GM18873 (cell line): ENCODE measurements around the gene SDF2L1.
A peak's percentile ranks its signal among the peaks of the same experiment; 100 is the strongest.

Source experiments
- ATAC-seq: cut with Tn5 transposase; IDR thresholded peaks from one replicate; pipeline ENCODE4 v1.9.1; 2021; ENCODE audit warnings: mild to moderate bottlenecking, moderate library complexity, moderate number of reproducible peaks; ENCODE audit not compliant: unreplicated experiment, low FRiP score

Gene SDF2L1

GRCh38 chr22:21621025-21621424 is 21.1 kb upstream of the SDF2L1 start:
- ATAC-seq = no peak

GRCh38 chr22:21622011-21622918 is 19.8 kb upstream of the SDF2L1 start:
- ATAC-seq = no peak

DNA sequence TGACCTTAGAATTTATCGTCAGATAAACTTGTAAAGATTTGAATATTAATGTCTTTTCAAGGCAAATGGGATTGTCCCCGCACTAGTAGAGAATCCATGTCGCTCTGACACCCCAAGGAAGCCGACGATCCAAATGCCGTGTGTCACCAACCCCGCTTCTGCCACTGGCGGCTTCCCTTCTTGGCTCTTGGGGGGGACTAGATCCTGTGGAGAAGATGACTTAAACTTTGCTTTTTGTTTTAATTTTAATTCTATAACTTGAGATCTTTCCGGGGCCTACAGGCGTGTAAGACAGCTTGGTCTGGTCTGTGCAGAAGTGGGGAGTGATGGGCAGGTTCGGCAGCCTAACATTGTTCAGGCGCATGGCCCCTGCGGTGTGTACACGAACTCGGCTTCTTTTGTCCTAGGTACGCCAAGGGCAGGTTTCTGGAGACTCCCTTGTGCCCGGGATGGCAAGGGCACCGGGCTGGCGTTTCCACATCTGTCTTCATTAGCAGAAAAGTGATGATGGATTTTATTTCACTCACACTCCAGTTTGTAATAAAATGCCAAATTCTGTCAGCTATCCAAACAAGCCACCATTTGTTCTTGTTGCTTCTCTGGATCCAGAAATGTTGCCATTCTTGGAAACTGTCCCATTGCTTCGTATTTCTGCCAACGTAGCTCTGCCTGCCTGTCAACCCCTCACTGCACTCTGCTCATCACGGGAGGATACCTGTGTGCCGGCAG is 19.0 kb upstream of the SDF2L1 start:
- no peak for ATAC-seq

DNA sequence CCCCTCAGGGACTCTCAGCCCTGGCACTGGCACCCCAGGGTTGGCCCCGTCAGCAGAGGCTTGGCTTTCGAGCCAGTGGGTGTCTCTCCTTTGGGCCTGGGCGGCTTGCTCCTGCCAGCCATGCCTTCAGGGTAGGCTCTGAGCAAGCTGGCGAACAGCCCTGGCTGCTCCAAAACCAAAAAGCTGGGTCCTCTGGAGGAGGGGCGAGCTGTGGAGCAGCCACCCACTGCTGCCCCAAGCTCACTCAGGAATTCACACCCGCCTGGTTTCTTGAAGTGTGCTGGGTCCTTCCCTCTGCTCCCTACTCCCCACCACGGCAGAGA is 18.5 kb upstream of the SDF2L1 start:
- ATAC-seq = no peak

DNA sequence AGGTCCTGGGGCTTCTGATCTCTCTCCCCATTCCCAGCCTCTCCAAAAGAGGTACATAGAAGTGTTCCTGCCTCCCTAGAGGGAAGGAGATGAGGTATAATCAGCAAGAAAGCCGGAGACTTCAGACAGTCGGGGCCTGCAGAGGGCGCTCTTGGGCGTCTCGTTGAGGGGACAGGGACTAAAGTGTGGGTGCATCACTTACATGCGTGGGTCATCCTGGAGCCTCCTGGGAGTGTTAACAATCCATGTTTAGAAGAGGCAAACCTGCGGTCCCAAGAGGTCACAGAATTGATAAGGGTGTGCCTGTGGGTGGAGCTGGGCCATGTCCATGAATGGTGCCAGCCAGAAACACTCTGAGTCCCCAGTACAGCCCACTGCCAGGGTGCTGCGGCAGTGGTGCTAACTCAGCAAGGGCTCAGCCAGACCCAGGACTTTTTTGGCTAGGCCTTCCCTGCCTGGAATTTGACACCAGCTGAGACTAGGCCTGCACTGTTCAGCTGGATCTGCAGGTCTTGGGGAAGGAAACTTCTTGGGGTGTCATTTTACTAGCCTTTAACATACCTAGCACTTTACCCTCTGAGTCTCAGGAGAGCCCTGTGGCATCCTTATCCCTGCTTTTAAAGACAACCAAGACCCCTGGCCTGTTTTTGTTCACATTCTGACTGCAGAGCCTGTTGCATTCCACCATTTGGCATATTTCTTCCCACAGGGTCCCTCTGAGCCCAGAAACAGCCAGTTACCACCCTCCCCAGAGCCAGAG is 17.8 kb upstream of the SDF2L1 start:
- no peak for ATAC-seq

GRCh38 chr22:21624880-21625791 is 17.0 kb upstream of the SDF2L1 start:
- ATAC-seq = no peak

GRCh38 chr22:21626073-21626734 is 15.9 kb upstream of the SDF2L1 start:
- ATAC-seq = no peak

DNA sequence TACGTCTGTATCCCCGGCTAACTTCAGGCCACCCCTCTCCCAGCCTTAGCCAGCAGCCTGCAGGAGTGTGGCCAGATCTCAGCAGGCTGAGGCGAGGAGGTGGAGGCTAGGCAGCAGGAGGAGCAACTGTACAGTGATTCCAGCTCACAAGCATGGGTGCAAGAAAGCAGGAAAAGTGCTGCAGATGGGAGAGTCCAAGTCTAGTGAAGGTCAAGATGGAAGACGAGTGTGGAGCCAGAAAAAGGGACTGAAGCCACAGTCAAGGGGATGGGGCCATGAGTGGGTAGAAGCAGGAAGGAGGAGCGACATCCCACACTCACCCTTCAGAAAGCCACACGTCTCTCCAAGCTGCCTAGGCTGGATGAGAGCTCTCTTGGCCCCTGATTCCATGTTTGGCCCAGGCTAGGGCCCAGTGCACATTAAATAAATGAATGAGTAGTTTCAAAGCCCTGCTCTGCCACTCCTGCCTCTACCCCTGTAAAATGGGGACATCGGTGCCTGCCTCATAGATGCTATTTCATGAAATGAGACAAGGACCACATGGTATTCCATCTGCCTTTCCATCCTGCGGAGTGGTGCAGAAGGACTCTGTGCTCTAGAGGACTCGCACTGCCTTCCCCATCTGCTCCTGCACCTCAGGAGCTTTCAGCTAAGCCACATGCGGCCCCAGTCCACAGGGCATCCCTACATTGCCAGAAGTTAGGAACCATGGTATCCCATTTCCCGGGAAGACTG is 15.2 kb upstream of the SDF2L1 start:
- ATAC-seq = no peak

- no peak for ATAC-seq
These were observed 13.5 kb upstream of the SDF2L1 start for GRCh38 chr22:21628386-21629254.

- ATAC-seq = peak; percentile 58
These were observed 12.6 kb upstream of the SDF2L1 start, which contains the start of gene YDJC for GRCh38 chr22:21629255-21630149. Gene YDJC, minus strand, starts transcription at chr22:21630022. Its CDS starts 8 bp downstream, at chr22:21630014.

- no peak for ATAC-seq
These were observed 11.1 kb upstream of the SDF2L1 start for GRCh38 chr22:21631025-21631424.

DNA sequence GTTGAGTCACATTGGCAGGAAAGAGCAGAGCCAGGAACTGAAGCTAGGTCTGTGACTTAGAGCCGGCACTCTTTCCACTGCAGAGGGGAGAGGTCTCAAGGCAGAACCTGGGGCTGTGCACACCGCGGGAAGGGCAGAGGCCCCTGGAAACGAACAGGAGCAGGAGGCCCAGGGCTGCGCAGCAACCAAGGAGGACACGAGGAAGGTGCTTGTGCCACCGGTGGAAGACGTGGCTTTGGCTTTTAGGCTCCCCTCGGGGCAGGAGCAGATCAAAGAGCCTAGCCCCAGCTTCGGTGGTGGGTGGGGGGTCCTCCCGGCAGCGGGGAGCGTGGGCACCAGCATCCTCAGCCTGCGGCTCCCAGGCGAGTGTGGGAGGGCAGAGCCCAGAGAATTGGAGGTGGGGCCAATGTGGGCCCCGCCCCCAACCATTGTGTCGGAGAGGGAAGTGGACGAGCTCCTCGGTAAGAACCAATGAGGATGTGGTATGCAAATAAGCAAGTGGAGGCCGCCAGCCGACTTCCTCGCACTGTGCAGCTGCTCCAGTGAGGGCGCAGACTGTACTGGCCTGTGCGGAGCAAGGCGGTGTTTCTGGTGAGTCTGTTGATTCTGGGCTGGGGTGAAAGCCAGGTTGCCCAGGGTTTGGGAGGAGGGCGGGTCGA is 9.7 kb upstream of the SDF2L1 start, which contains the start of gene CCDC116:
TSS of gene CCDC116 (plus strand) at position 524 of the 659 bp plus-strand sequence. CDS start 422 bp downstream, outside the sequence.
- no peak for ATAC-seq

- no peak for ATAC-seq
These were observed 9.2 kb upstream of the SDF2L1 start for GRCh38 chr22:21632931-21633330.

DNA sequence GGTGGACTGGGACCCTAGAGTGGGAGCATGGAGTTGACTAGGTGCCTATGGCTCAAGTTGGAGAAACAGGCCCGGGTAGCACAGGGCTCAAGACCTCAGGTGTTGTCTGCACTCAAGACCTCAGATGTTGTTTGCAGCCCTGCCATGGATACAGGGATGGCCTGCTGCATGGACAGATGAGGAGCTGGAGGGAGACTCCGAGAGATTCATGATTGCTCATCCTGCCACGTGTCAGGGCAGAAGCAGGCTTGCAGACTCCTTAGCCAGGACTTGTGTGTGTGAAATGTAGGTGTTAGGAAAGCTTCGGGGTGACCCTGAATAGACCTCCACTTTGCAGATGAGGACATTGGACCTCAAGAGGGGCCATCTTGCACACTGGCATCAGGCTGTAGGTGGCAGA is 8.6 kb upstream of the SDF2L1 start:
- ATAC-seq = no peak

DNA sequence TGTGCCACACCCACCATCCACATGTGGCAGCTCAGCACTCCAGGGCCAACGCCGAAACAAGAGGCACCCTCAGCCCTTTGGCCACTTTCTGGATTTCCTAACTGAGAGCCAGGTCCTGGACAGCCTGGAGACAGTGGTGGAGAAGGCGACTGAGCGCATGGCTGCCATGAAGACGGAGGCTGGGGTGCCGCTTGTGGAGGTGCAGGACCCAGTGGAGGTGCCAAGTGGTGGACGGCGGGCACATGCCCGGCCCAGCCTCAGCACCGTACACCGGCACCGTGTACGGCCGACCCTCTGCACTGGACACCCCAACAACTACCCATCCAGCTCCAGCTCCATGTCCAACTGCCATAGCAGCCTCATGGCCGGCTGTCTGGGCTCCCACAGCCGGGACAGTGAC is 8.0 kb upstream of the SDF2L1 start:
- no peak for ATAC-seq

GRCh38 chr22:21634844-21635243 is 7.3 kb upstream of the SDF2L1 start:
- no peak for ATAC-seq
